HepG2 (cell line): Measurements from ENCODE around the gene CA10. TPM values are rescaled to one million over a fixed set of nuclear protein-coding genes. Genes with fewer than 3 reads are reported as not detected.

Source experiments
- ATAC-seq: fragments of 200-7000 bp; cut with Tn5 transposase; 3 replicates; pipeline ENCODE4 v1.9.1; 2020; ENCODE audit warnings: mild to moderate bottlenecking, moderate library complexity
- BruUV-seq: library from RNA; stranded (reverse); fragments of 400-500 nt; replicated peaks from 2 replicates; lab custom pipeline; 2021; lab: Mats Ljungman, UMichigan
- CTCF ChIA-PET: fragments of 300-600 bp; formaldehyde crosslinking; extraction: SDS; loops from one replicate; lab custom pipeline; 2021; ENCODE audit warnings: low total read pairs, inconsistent platforms, low intra/inter-chr PET ratio; lab: Yijun Ruan, JAX
- POLR2A ChIA-PET: fragments of 350-600 bp; sonication (Branson Sonifier 250); formaldehyde crosslinking; loops from one replicate; lab custom pipeline; 2020; ENCODE audit warnings: antibody characterized with exemption, inconsistent platforms; lab: Yijun Ruan, JAX
- DNase-seq: peaks from one replicate; pipeline ENCODE4 v3.0.0-alpha.2; 2015; ENCODE audit warnings: low spot score
- FAIRE-seq: peaks from 3 replicates; lab custom pipeline; 2011; peaks lifted over from hg19 to GRCh38; lab: Jason Lieb, UNC
- H2AFZ ChIP-seq: one replicate; pipeline ENCODE4 v1.6.1; 2011; ENCODE audit warnings: low read length, inconsistent platforms
- H3K27ac ChIP-seq: fragments of 300-600 bp; 3 replicates; pipeline ENCODE4 v1.8.0; 2011; ENCODE audit warnings: mixed run types, mild to moderate bottlenecking, mixed read lengths, low read length, inconsistent platforms; ENCODE audit not compliant: insufficient read depth; ENCODE audit errors: extremely low read length
- H3K27me3 ChIP-seq, 2 experiments: fragments of 200-600 bp in 1 of 2; 2 replicates in 1 of 2; 3 replicates in 1 of 2; pipeline versions ENCODE4 v1.6.0 to v1.8.0; 2011; ENCODE audit warnings: low read length in 2 of 2, mild to moderate bottlenecking in 2 of 2, moderate library complexity in 2 of 2, inconsistent platforms in 1 of 2; ENCODE audit not compliant: insufficient read depth in 2 of 2, control insufficient read depth in 1 of 2
- H3K36me3 ChIP-seq, 2 experiments: fragments of 200-600 bp in 1 of 2; replicated peaks in 1 of 2; 2 replicates in 1 of 2; 3 replicates in 1 of 2; pipeline versions ENCODE4 v1.5.1 to v1.8.0; 2011; ENCODE audit warnings: low read length in 2 of 2, inconsistent platforms in 1 of 2; ENCODE audit not compliant: insufficient read depth in 2 of 2, control insufficient read depth in 1 of 2
- H3K4me1 ChIP-seq: 2 replicates; pipeline ENCODE4 v1.5.1; 2012; ENCODE audit warnings: low read length, inconsistent platforms; ENCODE audit not compliant: insufficient read depth
- H3K4me2 ChIP-seq: 2 replicates; pipeline ENCODE4 v1.6.0; 2011; ENCODE audit warnings: low read depth, low read length, inconsistent platforms
- H3K4me3 ChIP-seq, 3 experiments: fragments of 200-600 bp in 1 of 3; sonication (generic), shearing (Covaris generic) in 1 of 3; replicated peaks in 1 of 3; 2 replicates each; pipeline ENCODE4 v1.5.1; 2011 to 2016; ENCODE audit warnings: low read length in 3 of 3, inconsistent platforms in 2 of 3, low read depth in 2 of 3, mild to moderate bottlenecking in 2 of 3, control low read depth in 1 of 3, mixed read lengths in 1 of 3; ENCODE audit not compliant: insufficient read depth in 1 of 3
- H3K79me2 ChIP-seq: one replicate; pipeline ENCODE4 v1.6.1; 2011; ENCODE audit warnings: low read length, inconsistent platforms; ENCODE audit not compliant: insufficient read depth
- H3K9ac ChIP-seq: 2 replicates; pipeline ENCODE4 v1.6.0; 2011; ENCODE audit warnings: mild to moderate bottlenecking, low read depth, low read length, inconsistent platforms; ENCODE audit not compliant: insufficient read depth
- H3K9me3 ChIP-seq: 2 replicates; pipeline ENCODE4 v1.5.1; 2012; ENCODE audit warnings: mild to moderate bottlenecking, low read length
- H4K20me1 ChIP-seq: 2 replicates; pipeline ENCODE4 v1.6.0; 2011; ENCODE audit warnings: inconsistent platforms, mild to moderate bottlenecking, low read length, moderate library complexity; ENCODE audit not compliant: insufficient read depth
- CEBPZ ChIP-seq: IDR thresholded peaks from 2 replicates; pipeline ENCODE4 v1.6.1; 2012; ENCODE audit warnings: low read length, improper control_type of control experiment
- ZFP1 ChIP-seq: IDR thresholded peaks from 2 replicates; pipeline ENCODE4 v1.6.1; 2016
- ZNF280B ChIP-seq: sonication (generic); formaldehyde crosslinking; IDR thresholded peaks from 2 replicates; pipeline ENCODE4 v1.5.0; 2020; ENCODE audit warnings: missing genetic modification reagents, mild to moderate bottlenecking, borderline replicate concordance
- ZNF850 ChIP-seq: sonication (generic); formaldehyde crosslinking; conservative IDR thresholded peaks from 2 replicates; pipeline ENCODE4 v1.9.0; 2021; ENCODE audit warnings: mild to moderate bottlenecking, missing genetic modification reagents
- WGBS: methylation state at CpG from one replicate; pipeline ENCODE4 v1.1.6; 2017; ENCODE audit warnings: low lambda C conversion rate; 5-methylcytosine and 5-hydroxymethylcytosine counted together
- in situ Hi-C: cut with HindIII; loops from 2 replicates; pipeline ENCODE4 v1.10.0; 2017; ENCODE audit warnings: low pct_unique_long_range_greater_than_20kb; ENCODE audit not compliant: extremely low pct_ligation_motif_present
- intact Hi-C: fragments of 100-400 bp; cut with micrococcal nuclease; formaldehyde crosslinking; loops from one replicate; pipeline ENCODE4 v1.10.0; 2022; ENCODE audit not compliant: unreplicated experiment
- polyA plus RNA-seq, 8 experiments: library from polyadenylated mRNA; depleted of rRNA in 3 of 8; stranded (reverse) in 7 of 8; unstranded in 1 of 8; fragments of >200 nt; fragmentation: Illumina TruSeq in 4 of 8; extraction: Trizol in 4 of 8; gene quantifications; 2 replicates each; pipeline versions ENCODE4 v1.2.1 to v1.2.3, GENCODE V29; 2011 to 2016; ENCODE audit warnings: low read depth in 4 of 8, missing spikeins in 1 of 8, mixed read lengths in 1 of 8; ENCODE audit not compliant: insufficient read depth in 1 of 8
- total RNA-seq, 5 experiments: library from RNA; depleted of rRNA; stranded (reverse); fragments of >200 nt; fragmentation: Illumina TruSeq; extraction: Trizol; gene quantifications; 2 replicates each; pipeline ENCODE4 v1.2.3, GENCODE V29; 2016; ENCODE audit warnings: low read depth in 1 of 5
- TF ChIP-seq, protein P1 (sequence below): sonication (generic); formaldehyde crosslinking; IDR thresholded peaks from 2 replicates; pipeline ENCODE4 v1.4.0; 2020; ENCODE audit warnings: missing genetic modification reagents

Gene CA10
- total and polyA plus RNA-seq, 2 of the 13 experiments (the other 11 are each of a cell fraction or from before 2014, with no cell fraction given), result not detected

DNA sequence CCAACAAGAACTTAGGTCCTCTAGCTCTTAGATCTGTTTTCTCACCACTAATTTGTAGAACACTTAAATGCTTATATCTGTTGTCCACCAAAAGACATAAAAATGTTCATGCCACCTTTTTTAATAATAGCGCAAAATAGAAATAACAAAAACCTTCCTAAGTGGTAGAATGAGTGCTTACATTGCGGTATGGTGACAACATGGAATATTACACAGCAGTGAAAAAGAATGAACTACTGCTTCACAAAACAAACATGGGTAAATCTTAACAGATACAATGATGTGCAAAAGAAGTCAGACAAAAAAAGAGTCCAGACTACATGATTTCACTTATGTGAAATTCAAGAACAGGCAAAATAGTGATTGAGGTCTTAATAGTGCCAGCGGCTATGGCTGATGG, 351.1 kb downstream of the CA10 start:
- H3K27ac ChIP-seq, result no peak overlapping the region
- no peak for FAIRE-seq
- H3K27me3 ChIP-seq, result no peaks in the 10 kb centered on the region
- H2AFZ ChIP-seq, result no peak overlapping the region
- H3K36me3 ChIP-seq, result no peaks in the 10 kb centered on the region
- no peaks in the 10 kb centered on the region for H3K79me2 ChIP-seq
- TF ChIP-seq, protein P1, sequence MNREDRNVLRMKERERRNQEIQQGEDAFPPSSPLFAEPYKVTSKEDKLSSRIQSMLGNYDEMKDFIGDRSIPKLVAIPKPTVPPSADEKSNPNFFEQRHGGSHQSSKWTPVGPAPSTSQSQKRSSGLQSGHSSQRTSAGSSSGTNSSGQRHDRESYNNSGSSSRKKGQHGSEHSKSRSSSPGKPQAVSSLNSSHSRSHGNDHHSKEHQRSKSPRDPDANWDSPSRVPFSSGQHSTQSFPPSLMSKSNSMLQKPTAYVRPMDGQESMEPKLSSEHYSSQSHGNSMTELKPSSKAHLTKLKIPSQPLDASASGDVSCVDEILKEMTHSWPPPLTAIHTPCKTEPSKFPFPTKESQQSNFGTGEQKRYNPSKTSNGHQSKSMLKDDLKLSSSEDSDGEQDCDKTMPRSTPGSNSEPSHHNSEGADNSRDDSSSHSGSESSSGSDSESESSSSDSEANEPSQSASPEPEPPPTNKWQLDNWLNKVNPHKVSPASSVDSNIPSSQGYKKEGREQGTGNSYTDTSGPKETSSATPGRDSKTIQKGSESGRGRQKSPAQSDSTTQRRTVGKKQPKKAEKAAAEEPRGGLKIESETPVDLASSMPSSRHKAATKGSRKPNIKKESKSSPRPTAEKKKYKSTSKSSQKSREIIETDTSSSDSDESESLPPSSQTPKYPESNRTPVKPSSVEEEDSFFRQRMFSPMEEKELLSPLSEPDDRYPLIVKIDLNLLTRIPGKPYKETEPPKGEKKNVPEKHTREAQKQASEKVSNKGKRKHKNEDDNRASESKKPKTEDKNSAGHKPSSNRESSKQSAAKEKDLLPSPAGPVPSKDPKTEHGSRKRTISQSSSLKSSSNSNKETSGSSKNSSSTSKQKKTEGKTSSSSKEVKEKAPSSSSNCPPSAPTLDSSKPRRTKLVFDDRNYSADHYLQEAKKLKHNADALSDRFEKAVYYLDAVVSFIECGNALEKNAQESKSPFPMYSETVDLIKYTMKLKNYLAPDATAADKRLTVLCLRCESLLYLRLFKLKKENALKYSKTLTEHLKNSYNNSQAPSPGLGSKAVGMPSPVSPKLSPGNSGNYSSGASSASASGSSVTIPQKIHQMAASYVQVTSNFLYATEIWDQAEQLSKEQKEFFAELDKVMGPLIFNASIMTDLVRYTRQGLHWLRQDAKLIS, result no peak
- TF ChIP-seq ZFP1 (CRISPR knock-in tag) (no peak), ZNF280B (CRISPR knock-in tag) (no peak), ZNF850 (CRISPR knock-in tag) (no peak), CEBPZ (no peak)
- TF ChIP-seq, all 625 proteins: peak for 0
- no peaks in the 10 kb centered on the region for H4K20me1 ChIP-seq
- ATAC-seq, result no peak
- BruUV-seq, result no TSS peak
- WGBS, result 33% methylated on average over 3 of the region's 3 CpGs
- no peak overlapping the region for H3K4me3 ChIP-seq
- no peaks in the 10 kb centered on the region for H3K9me3 ChIP-seq
- ChIA-PET CTCF (no interaction called here), POLR2A (no interaction called here)
- no peak overlapping the region for H3K4me2 ChIP-seq
- in situ Hi-C loops, result no loop called here
- no peak for DNase-seq
- no peak overlapping the region for H3K9ac ChIP-seq
- H3K4me1 ChIP-seq, result no peaks in the 10 kb centered on the region
- intact Hi-C loops, result no loop called here
